ENCODE measurements around the gene FOXL3. TPM values are rescaled to one million over a fixed set of nuclear protein-coding genes. Genes with fewer than 3 reads are reported as not detected.
"Not testable (repeated sequence)": the region's sequence is repeated elsewhere in the genome, so short reads cannot be mapped to it uniquely, and the experiment has no call there.

FOXL3 gene
- total RNA-seq (2014; rRNA removed; shearing (Covaris generic); ENCODE audit: low replicate concordance) = not detected in 2 replicates

DNA sequence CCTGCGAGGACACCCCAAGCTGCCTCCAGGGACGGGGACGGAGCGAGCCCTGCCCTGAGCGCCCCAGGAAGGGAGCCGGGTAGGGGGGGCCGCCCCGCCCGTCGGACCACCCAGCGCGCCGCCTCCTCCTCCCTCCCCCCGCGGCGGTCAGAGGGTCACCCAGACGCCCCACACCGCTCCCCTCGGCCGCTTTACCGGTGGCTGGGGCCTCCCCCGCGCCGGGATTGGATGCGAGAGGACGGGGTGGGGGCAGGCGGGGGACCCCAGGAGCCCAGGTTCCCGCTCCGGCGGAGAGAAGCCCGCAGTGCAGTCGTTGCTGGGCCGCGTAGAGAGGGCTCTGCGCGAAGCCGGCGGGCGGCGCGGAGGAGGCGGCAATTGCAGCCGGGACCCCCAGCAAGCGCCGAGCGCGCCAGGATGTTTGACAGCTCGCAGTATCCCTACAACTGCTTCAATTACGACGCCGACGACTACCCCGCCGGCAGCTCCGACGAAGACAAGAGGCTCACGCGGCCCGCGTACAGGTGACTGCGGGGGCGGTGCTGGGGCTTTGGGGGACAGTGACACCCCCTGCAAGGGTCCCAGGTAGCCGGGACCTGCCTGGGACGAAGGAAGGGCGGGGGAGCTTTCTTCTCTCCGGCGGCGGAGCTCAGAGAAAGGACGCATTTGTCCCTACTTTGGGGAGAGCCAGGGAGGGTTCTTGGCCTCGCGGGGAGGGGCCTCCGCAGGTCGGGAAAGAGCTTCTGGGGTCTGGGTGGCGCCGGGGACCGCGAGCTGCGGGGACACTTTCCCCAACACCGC is at the start of gene FOXL3:
Gene FOXL3, plus strand, starts transcription at position 415 of the 798 bp plus-strand sequence. Its CDS starts 0 bp downstream, at position 415.
- no peak for DNase-seq
- Histone ChIP-seq H3K4me3 (no peak within 1 kb of the TSS), H3K36me3 (no peaks in the 10 kb centered on the region), H3K27me3 (peaks cover 43% of the 10 kb centered on the region), H3K9me3 (no peaks in the 10 kb centered on the region)

DNA sequence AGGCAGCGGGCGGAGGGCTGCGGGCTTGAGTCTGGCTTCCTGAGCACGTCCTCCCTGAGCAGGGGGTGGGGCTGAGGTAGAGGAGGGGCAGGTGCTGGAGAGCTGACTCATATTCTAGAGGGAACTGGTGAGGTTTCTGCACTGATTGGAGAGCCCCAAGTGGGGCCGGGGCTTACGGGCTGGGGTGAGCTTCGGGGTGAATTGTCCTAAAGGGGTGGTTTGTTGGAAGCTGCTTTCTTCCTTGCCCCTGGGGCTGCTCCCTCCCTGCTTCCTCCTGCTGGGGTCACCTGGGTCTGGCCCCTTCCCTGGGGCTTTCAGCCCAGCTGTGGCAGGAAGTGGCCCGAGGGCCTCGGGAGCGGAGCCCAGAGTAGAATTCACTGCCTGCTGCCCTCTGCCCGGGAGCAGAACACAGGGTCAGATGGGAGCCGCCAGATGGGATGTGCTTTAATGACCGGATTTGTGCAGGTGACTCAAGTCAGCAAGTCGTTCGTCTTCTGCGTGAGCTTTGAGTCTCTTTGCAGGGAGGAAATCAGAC is 49.0 kb upstream of the FOXL3 start:
- Histone ChIP-seq H3K9me3 (no peaks in the 10 kb centered on the region), H3K36me3 (peaks cover 16% of the 10 kb centered on the region), H3K4me3 (no peak overlapping the region), H3K27me3 (no peaks in the 10 kb centered on the region)
- no peak for DNase-seq

DNA sequence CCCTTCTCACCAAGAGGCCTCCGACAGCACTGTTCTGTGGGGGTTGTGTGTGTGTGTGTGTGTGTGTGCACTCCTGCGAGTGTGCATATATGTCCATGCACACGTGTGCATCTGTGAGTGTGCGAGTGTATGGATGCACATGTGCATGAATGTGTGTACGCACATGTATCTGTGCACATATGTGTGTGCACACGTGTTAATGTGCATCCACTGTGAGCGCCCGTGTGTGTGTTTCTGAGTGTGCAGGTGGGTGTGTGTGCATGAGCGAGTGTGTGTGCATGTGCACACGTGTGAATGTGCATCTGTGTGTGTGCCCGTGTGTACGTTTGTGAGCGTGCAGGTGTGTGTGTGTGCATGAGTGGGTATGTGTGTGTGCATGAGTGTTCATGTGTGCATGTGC is 48.5 kb upstream of the FOXL3 start:
- Histone ChIP-seq H3K27me3 (no peaks in the 10 kb centered on the region), H3K36me3 (peaks cover 14% of the 10 kb centered on the region), H3K4me3 (no peak overlapping the region), H3K9me3 (no peaks in the 10 kb centered on the region)
- DNase-seq = no peak

DNA sequence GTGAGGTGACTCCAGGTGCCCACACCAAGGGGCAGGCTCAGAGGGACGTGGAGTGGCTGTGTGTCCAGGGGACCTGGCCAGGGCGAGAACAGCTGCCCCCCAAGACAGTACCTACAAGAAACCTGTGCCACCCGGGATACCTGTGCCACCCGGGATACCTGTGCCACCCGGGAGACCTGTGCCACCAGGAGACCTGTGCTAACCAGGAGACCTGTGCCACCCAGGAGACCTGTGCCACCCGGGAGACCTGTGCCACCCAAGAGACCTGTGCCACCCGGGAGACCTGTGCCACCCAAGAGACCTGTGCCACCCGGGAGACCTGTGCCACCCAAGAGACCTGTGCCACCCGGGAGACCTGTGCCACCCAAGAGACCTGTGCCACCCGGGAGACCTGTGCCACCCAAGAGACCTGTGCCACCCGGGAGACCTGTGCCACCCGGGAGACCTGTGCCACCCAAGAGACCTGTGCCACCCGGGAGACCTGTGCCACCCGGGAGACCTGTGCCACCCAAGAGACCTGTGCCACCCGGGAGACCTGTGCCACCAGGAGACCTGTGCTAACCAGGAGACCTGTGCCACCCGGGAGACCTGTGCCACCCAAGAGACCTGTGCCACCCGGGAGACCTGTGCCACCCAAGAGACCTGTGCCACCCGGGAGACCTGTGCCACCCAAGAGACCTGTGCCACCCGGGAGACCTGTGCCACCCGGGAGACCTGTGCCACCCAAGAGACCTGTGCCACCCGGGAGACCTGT is 47.0 kb upstream of the FOXL3 start:
- peaks cover 18% of the 10 kb centered on the region for H3K36me3 ChIP-seq
- not testable (repeated sequence) for DNase-seq, H3K9me3 ChIP-seq, H3K4me3 ChIP-seq, H3K27me3 ChIP-seq

DNA sequence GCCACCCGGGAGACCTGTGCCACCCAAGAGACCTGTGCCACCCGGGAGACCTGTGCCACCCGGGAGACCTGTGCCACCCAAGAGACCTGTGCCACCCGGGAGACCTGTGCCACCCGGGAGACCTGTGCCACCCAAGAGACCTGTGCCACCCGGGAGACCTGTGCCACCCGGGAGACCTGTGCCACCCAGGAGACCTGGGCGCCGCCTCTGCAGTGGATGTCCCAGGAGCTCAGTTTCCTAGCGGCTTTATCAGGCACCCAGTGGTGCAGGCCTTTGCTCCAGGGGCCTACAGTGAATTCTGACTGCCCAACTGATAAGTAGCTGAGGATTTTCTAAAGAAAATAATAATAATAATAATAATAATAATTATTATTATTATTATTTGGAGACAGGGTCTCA is 46.4 kb upstream of the FOXL3 start:
- H3K4me3 ChIP-seq, H3K27me3 ChIP-seq, DNase-seq, H3K9me3 ChIP-seq: not testable (repeated sequence)
- H3K36me3 ChIP-seq = peaks cover 18% of the 10 kb centered on the region

DNA sequence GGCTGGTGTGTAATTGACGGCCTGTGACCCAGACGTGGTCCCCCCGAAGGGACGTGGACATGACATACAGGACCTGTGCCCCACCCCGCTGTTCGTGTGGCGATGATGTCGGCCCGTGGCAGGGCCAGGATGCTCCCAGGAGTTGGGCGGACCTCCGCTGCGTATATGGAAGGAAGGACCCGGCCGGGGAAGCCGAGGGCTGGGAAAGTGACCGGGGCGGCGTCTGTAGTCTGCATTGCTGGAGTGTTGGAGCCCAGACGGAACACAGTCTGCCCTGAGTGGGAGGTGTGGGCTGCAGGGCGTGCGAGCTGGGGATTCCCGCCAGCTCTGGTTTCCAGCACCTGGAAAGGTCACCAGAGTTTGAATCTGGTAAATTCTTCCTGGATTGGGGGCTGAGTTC is 45.0 kb upstream of the FOXL3 start:
- no peak for DNase-seq
- Histone ChIP-seq H3K36me3 (peaks cover 23% of the 10 kb centered on the region), H3K27me3 (no peaks in the 10 kb centered on the region)

DNA sequence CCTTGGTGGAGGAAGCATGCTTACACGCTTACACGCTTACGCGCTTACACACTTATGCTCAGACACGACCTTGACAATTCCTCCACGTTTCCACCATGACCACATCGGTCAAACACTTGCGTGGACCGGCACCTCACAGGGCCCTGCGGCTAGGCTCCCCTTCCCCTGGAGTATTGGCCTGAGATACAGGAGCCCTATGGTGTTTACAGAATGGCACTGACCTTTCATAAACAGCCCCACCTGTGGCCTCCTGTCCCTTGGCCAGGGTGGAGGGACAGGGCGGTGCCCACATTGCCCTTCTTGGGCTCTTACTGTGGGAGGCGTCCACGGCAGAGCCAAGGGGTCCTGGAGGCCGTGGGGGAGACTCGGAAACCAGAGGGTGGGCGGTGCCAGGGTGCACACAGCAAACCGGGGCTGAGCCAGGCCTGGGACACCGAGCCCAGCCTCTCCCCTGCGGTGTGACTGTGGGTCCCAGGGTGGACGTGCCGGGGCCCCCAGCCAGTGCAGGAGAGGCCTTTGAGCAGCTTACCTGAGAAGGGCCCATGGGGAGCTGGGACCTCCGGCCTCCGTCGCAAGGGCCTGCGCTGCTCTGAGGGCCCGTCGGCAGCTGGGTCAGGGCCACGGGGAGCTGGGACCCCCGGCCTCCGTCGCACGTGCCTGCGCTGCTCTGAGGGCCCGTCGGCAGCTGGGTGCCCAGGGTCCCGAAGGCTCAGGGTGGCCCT is 44.2 kb upstream of the FOXL3 start:
- no peak for DNase-seq
- no peaks in the 10 kb centered on the region for H3K27me3 ChIP-seq
- peaks cover 23% of the 10 kb centered on the region for H3K36me3 ChIP-seq
- no peak overlapping the region for H3K4me3 ChIP-seq
- no peaks in the 10 kb centered on the region for H3K9me3 ChIP-seq

More for the DNA sequence above, 45.0 kb upstream of the FOXL3 start:
- Histone ChIP-seq H3K4me3 (no peak overlapping the region), H3K9me3 (no peaks in the 10 kb centered on the region)

DNA sequence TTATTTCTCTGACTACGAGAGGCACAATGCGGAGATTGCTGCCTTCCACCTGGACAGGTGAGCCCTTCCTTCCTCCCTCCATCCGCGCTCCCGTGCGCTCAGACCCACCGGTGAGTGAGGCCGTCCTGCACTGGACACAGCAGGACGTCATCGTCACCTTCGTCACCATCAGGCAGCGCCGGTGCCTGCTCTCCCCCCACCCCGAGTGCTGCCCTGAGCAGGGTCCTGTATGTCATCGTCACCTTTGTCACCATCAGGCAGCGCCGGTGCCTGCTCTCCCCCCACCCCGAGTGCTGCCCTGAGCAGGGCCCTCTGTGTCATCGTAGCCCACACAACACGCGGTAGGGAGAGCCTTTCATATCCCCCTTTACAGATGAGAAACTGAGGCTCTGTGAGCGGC is 43.5 kb upstream of the FOXL3 start:
- H3K27me3 ChIP-seq = no peaks in the 10 kb centered on the region
- DNase-seq = no peak
- H3K36me3 ChIP-seq = peaks cover 23% of the 10 kb centered on the region
- H3K9me3 ChIP-seq = no peaks in the 10 kb centered on the region
- no peak overlapping the region for H3K4me3 ChIP-seq

DNA sequence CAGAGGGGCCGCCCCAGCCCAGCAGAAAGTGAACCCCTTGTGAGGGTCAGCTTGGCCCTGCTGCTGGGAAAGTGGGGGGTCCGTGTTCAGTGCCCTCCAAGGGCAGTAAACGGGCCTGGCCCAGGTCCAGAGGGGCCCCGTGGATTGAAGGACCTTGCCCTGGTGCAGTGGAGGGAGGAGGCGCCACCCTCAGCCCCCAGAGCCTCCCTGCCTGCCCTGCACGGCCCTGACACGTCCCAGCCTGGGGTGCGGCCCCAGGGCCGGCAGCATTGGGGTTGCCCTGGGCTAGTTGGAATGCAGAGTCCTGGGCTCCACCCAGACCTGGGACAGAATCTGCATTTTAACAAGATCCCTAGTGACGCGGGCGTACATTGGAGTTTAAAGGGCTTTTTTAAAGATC is 42.8 kb upstream of the FOXL3 start:
- H3K27me3 ChIP-seq = no peaks in the 10 kb centered on the region
- no peaks in the 10 kb centered on the region for H3K9me3 ChIP-seq
- H3K36me3 ChIP-seq = peaks cover 26% of the 10 kb centered on the region
- H3K4me3 ChIP-seq = no peak overlapping the region
- no peak for DNase-seq

DNA sequence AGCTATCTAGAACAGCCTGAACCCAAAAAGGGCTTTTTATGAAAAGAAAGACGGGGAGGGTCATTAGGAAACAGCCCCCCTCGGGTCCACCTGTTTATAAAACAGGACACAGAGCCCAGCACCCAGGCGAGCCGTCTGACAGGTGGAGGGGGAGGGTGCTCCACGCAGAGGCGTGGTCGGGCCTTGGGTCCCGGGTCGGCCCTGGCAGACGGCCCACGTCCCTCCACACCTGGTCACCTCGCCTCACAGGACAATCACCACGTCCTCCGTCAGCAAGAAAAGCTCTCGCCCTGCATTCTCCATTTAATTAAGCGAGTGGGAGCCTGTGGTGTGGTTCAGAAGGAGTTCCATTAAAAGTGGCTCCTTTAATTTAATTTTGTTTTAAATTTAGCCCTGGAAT is 42.3 kb upstream of the FOXL3 start:
- Histone ChIP-seq H3K36me3 (peaks cover 28% of the 10 kb centered on the region), H3K27me3 (no peaks in the 10 kb centered on the region), H3K9me3 (no peaks in the 10 kb centered on the region), H3K4me3 (no peak overlapping the region)
- no peak for DNase-seq

DNA sequence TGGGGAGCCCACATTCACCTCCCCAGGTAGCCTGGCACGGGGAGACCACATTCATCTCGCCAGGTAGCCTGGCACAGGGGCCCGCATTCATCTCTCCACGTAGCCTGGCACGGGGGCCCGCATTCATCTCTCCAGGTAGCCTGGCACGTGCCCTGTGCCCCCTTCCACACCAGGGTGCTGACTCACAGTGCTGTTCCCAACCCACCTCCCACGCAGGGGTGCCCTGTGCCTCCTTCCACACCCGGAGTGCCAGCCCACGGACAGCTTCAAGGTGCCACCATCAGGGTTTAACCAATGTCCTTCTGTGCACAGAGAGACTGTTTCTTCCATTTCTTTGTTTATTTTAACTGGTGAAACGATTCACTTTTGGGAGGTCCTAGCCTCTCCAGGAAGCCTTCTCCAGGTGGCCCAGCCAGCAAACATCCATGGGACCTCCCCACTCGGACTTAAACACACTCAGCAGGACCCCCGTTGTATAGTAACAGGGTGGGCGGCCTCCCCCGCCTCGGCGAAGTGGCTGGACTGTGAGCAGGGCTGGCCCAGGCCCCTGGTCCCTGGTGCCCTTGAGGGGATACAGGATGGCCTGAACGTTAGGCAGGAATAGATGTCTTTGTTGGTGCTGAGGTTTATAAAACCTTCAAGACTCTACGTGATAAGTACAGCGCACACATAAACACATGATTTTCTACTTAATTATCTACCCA is 41.1 kb upstream of the FOXL3 start:
- Histone ChIP-seq H3K27me3 (no peaks in the 10 kb centered on the region), H3K4me3 (no peak overlapping the region), H3K9me3 (no peaks in the 10 kb centered on the region), H3K36me3 (peaks cover 36% of the 10 kb centered on the region)
- DNase-seq = no peak

DNA sequence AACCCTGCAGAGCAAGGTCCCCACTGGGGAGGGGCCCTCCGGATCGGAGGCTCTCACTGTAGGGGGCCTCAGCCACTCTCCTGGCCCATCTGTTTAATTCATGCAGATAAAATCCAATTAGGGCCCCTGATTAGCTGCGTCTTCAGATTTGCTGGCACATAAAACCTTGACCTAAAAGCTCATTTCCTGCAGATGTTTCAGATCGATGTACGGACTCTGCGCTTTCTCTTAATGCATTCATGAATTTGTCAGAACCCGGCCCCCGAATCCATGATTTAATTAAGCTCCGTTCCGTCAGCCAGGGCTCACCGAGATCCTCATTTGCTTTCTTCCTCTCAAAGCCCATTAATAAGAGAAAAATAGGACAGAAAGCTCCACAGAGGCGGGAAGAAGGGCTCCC is 40.0 kb upstream of the FOXL3 start:
- no peaks in the 10 kb centered on the region for H3K9me3 ChIP-seq
- H3K4me3 ChIP-seq = no peak overlapping the region
- peaks cover 31% of the 10 kb centered on the region for H3K36me3 ChIP-seq
- DNase-seq = no peak
- no peaks in the 10 kb centered on the region for H3K27me3 ChIP-seq

DNA sequence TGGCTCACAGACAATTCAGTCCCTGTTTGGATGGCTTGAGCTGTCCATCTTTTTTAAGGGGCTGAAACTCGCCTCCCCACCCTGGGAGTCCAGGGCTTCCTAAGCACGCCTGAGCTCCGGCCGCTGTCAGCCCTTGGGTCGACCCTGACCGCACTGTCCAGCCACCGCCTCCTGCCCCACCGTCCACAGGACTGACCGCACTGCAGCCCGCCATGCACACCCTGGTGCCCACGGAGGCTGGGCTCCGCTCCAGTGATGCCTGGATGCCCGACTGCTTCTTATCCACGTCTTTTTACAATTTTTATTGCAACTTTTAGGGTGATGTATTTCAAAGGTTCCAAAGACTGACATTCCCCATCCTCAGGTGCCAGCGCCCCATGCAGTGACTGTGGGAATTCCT is 39.4 kb upstream of the FOXL3 start:
- H3K9me3 ChIP-seq = no peaks in the 10 kb centered on the region
- no peak overlapping the region for H3K4me3 ChIP-seq
- no peaks in the 10 kb centered on the region for H3K27me3 ChIP-seq
- peaks cover 33% of the 10 kb centered on the region for H3K36me3 ChIP-seq
- no peak for DNase-seq

DNA sequence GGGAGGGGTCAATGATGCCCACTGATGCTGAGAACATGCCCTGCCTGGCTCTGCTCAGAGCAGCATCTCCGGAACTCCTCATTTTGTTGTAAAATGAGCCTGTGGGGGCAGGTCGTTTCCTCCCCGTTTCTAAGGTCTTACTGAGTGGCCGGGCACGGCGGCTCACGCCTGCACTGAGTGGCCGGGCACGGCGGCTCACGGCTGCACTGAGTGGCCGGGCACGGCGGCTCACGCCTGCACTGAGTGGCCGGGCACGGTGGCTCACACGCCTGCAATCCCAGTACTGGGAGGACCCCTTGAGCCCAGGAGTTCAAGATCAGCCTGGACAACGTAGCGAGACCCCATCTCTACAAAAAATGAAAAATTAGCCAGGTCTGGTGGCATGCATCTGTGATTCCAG is 39.0 kb upstream of the FOXL3 start:
- no peaks in the 10 kb centered on the region for H3K9me3 ChIP-seq
- DNase-seq = no peak
- H3K36me3 ChIP-seq = peaks cover 36% of the 10 kb centered on the region
- H3K27me3 ChIP-seq = no peaks in the 10 kb centered on the region
- no peak overlapping the region for H3K4me3 ChIP-seq

DNA sequence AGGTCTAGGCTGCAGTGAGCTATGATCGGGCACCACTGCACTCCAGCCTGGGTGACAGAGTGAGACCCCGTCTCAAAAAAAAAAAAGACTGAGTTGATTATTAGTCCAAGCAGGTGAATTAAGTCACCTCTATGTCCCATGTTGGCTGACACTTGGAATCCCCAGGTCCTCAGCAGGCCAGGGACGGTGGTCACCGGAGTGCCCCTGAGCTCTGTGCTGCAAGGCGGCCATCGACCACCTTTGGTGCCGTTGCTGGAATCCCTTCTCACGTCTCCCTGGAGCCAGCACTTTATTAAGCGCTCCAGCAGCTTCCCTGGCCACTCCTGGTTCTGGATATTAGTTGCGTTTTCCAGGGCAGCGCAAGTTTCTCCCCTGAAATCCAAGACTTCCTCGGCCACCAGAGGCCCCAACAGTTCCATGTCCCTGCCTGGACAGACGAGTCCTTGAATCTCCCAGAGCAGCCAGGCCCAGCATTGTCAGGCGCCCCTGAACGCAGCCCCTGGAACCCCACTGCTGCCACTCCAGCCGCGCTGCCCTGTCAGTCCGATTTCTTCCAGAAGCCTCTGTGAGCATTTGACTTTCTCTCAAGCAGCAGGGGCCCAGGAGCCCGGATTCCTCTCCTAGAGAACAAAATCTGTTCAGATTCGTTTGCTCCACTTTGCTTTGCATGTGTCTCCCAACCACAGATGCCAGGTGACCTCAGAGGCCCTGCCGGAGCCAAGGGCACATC is 38.4 kb upstream of the FOXL3 start:
- Histone ChIP-seq H3K9me3 (no peaks in the 10 kb centered on the region), H3K36me3 (peaks cover 42% of the 10 kb centered on the region), H3K4me3 (no peak overlapping the region), H3K27me3 (no peaks in the 10 kb centered on the region)
- no peak for DNase-seq
